Hepatocyte (in vitro differentiated cells): Measurements from ENCODE around the gene MED13L.

Experiments
- EZH2 ChIP-seq: fragments of 200-600 bp; sonication (generic); IDR thresholded peaks from 2 replicates; pipeline ENCODE4 v1.6.1; 2016; ENCODE audit warnings: antibody characterized with exemption, mild to moderate bottlenecking, borderline replicate concordance
- TF ChIP-seq, protein P1 (sequence below): fragments of 200-600 bp; sonication (generic); IDR thresholded peaks from 2 replicates; pipeline ENCODE4 v1.5.1; 2016; ENCODE audit warnings: antibody characterized with exemption, mild to moderate bottlenecking; ENCODE audit not compliant: poor library complexity

GRCh38 chr12:116262741-116263140, 14.8 kb downstream of the MED13L start:
- TF ChIP-seq, protein P1, sequence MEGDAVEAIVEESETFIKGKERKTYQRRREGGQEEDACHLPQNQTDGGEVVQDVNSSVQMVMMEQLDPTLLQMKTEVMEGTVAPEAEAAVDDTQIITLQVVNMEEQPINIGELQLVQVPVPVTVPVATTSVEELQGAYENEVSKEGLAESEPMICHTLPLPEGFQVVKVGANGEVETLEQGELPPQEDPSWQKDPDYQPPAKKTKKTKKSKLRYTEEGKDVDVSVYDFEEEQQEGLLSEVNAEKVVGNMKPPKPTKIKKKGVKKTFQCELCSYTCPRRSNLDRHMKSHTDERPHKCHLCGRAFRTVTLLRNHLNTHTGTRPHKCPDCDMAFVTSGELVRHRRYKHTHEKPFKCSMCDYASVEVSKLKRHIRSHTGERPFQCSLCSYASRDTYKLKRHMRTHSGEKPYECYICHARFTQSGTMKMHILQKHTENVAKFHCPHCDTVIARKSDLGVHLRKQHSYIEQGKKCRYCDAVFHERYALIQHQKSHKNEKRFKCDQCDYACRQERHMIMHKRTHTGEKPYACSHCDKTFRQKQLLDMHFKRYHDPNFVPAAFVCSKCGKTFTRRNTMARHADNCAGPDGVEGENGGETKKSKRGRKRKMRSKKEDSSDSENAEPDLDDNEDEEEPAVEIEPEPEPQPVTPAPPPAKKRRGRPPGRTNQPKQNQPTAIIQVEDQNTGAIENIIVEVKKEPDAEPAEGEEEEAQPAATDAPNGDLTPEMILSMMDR = no peak
- TF ChIP-seq EZH2 = no peak
